Measurements from ENCODE around the gene RASGRF2. TPM values are rescaled to one million over a fixed set of nuclear protein-coding genes. Genes with fewer than 3 reads are reported as not detected.

RASGRF2 gene
- 0.05 TPM in 2 replicates for total RNA-seq
- long read RNA-seq = 0 reads

GRCh38 chr5:80959768-80960442, at the start of gene RASGRF2:
Gene RASGRF2, plus strand, starts transcription at chr5:80960363. Its CDS starts 376 bp downstream, at chr5:80960739.
- DNase-seq (ENCODE audit: extremely low spot score, unreplicated experiment) = no peak
- Mint-ChIP-seq H3K4me1 (ENCODE audit: unreplicated experiment) (peaks cover 16% of the 10 kb centered on the region), H3K36me3 (ENCODE audit: unreplicated experiment) (peaks cover 3% of the 10 kb centered on the region), H3K9me3 (ENCODE audit: unreplicated experiment) (no peaks in the 10 kb centered on the region), H3K27me3 (ENCODE audit: unreplicated experiment) (peaks cover 78% of the 10 kb centered on the region), H3K27ac (ENCODE audit: unreplicated experiment) (no peak within 1 kb of the TSS), H3K4me3 (ENCODE audit: unreplicated experiment) (peak within 1 kb of the TSS; percentile 70)
- TF ChIP-seq CTCF (IDR thresholded peaks at IDR 0.05) = no peak

GRCh38 chr5:80912479-80912878, 47.7 kb upstream of the RASGRF2 start:
- H3K9me3 Mint-ChIP-seq (ENCODE audit: unreplicated experiment) = peaks cover 5% of the 10 kb centered on the region
- peaks cover 15% of the 10 kb centered on the region for H3K4me1 Mint-ChIP-seq (ENCODE audit: unreplicated experiment)
- no peaks in the 10 kb centered on the region for H3K27me3 Mint-ChIP-seq (ENCODE audit: unreplicated experiment)
- no peaks in the 10 kb centered on the region for H3K36me3 Mint-ChIP-seq (ENCODE audit: unreplicated experiment)
- no peak for TF ChIP-seq CTCF (IDR thresholded peaks at IDR 0.05)
- no peak overlapping the region for H3K27ac Mint-ChIP-seq (ENCODE audit: unreplicated experiment)
- DNase-seq (ENCODE audit: extremely low spot score, unreplicated experiment) = no peak
- H3K4me3 Mint-ChIP-seq (ENCODE audit: unreplicated experiment) = no peak overlapping the region

GRCh38 chr5:80915716-80916115, 44.4 kb upstream of the RASGRF2 start:
- DNase-seq (ENCODE audit: extremely low spot score, unreplicated experiment) = peak; percentile 6
- Mint-ChIP-seq H3K27ac (ENCODE audit: unreplicated experiment) (no peak overlapping the region), H3K4me3 (ENCODE audit: unreplicated experiment) (no peak overlapping the region), H3K36me3 (ENCODE audit: unreplicated experiment) (no peaks in the 10 kb centered on the region), H3K27me3 (ENCODE audit: unreplicated experiment) (no peaks in the 10 kb centered on the region), H3K4me1 (ENCODE audit: unreplicated experiment) (peaks cover 24% of the 10 kb centered on the region), H3K9me3 (ENCODE audit: unreplicated experiment) (peaks cover 5% of the 10 kb centered on the region)
- no peak for TF ChIP-seq CTCF (IDR thresholded peaks at IDR 0.05)

DNA sequence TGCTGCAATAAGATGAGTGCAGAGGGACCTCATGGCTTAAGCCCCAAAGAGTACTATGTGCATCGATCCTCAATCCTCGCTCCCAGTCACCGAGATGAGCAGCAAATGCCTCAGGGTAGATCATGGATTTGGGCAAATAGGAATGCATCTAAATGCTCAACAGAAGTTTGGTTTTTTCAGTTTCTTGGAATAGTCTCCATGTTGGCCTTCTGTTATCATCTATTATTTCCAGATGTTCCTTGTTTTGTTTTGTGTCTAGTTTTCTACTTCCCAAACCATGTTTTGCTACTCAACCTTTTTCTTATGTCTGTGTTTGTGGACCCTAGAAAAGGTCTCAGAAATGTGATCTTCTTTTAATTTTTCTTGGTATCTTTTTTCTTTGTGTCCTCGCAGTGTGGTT, 43.5 kb upstream of the RASGRF2 start:
- H3K27ac Mint-ChIP-seq (ENCODE audit: unreplicated experiment) = peak overlapping the region; percentile 25
- no peak overlapping the region for H3K4me3 Mint-ChIP-seq (ENCODE audit: unreplicated experiment)
- peak; percentile 7 for DNase-seq (ENCODE audit: extremely low spot score, unreplicated experiment)
- no peak for TF ChIP-seq CTCF (IDR thresholded peaks at IDR 0.05)
- H3K36me3 Mint-ChIP-seq (ENCODE audit: unreplicated experiment) = no peaks in the 10 kb centered on the region
- peaks cover 5% of the 10 kb centered on the region for H3K9me3 Mint-ChIP-seq (ENCODE audit: unreplicated experiment)
- peaks cover under 1% of the 10 kb centered on the region for H3K27me3 Mint-ChIP-seq (ENCODE audit: unreplicated experiment)
- peaks cover 24% of the 10 kb centered on the region for H3K4me1 Mint-ChIP-seq (ENCODE audit: unreplicated experiment)

- Mint-ChIP-seq H3K4me3 (ENCODE audit: unreplicated experiment) (no peak overlapping the region), H3K4me1 (ENCODE audit: unreplicated experiment) (peaks cover 24% of the 10 kb centered on the region), H3K27ac (ENCODE audit: unreplicated experiment) (no peak overlapping the region), H3K27me3 (ENCODE audit: unreplicated experiment) (peaks cover 4% of the 10 kb centered on the region), H3K36me3 (ENCODE audit: unreplicated experiment) (no peaks in the 10 kb centered on the region), H3K9me3 (ENCODE audit: unreplicated experiment) (no peaks in the 10 kb centered on the region)
- TF ChIP-seq CTCF (IDR thresholded peaks at IDR 0.05) = no peak
- DNase-seq (ENCODE audit: extremely low spot score, unreplicated experiment) = peak; percentile 1
Measured at GRCh38 chr5:80917631-80918030, 42.5 kb upstream of the RASGRF2 start.

Measured in osteocyte (in vitro differentiated cells).